Liver (tissue), 3 donors: ENCODE measurements around the gene SLC25A10.

ENCODE experiments used
- ATF3 ChIP-seq: IDR thresholded peaks from 2 replicates; pipeline ENCODE4 v1.6.1; 2016; ENCODE audit warnings: antibody characterized with exemption
- CTCF ChIP-seq: fragments of 150-350 bp; IDR thresholded peaks from 2 replicates; pipeline ENCODE4 v1.5.1; 2017; ENCODE audit warnings: improper control_type of control experiment, low read depth, low read length; ENCODE audit not compliant: missing input control
- EGR1 ChIP-seq, 2 donors: IDR thresholded peaks; 2 replicates each; pipeline ENCODE4 v1.6.1; 2016 to 2018; ENCODE audit warnings: antibody characterized with exemption in 2 of 2, low read depth in 2 of 2
- FOXA1 ChIP-seq: IDR thresholded peaks from 2 replicates; pipeline ENCODE4 v1.6.1; 2016; ENCODE audit warnings: antibody characterized with exemption
- GABPA ChIP-seq, 2 donors: IDR thresholded peaks in 1 of 2; conservative IDR thresholded peaks in 1 of 2; 2 replicates each; pipeline ENCODE4 v1.6.1; 2016; ENCODE audit warnings: antibody characterized with exemption in 2 of 2, mild to moderate bottlenecking in 1 of 2, moderate library complexity in 1 of 2
- JUND ChIP-seq, 2 donors: IDR thresholded peaks; 2 replicates each; pipeline ENCODE4 v1.6.1; 2016; ENCODE audit warnings: antibody characterized with exemption in 2 of 2
- MAX ChIP-seq: IDR thresholded peaks from 2 replicates; pipeline ENCODE4 v1.6.1; 2016; ENCODE audit warnings: antibody characterized with exemption
- RAD21 ChIP-seq, 2 donors: IDR thresholded peaks; 2 replicates each; pipeline ENCODE4 v1.6.1; 2016; ENCODE audit warnings: antibody characterized with exemption in 2 of 2, mild to moderate bottlenecking in 2 of 2
- REST ChIP-seq: IDR thresholded peaks from 2 replicates; pipeline ENCODE4 v1.6.1; 2016; ENCODE audit warnings: antibody characterized with exemption, mild to moderate bottlenecking
- RXRA ChIP-seq, 2 donors: IDR thresholded peaks; 2 replicates each; pipeline ENCODE4 v1.6.1; 2017 to 2018; ENCODE audit warnings: antibody characterized with exemption in 2 of 2, mild to moderate bottlenecking in 1 of 2
- SP1 ChIP-seq: IDR thresholded peaks from 2 replicates; pipeline ENCODE4 v1.6.1; 2018; ENCODE audit warnings: antibody characterized with exemption, mild to moderate bottlenecking
- TAF1 ChIP-seq: conservative IDR thresholded peaks from 2 replicates; pipeline ENCODE4 v1.6.1; 2016; ENCODE audit warnings: antibody characterized with exemption, mild to moderate bottlenecking
- YY1 ChIP-seq: IDR thresholded peaks from 2 replicates; pipeline ENCODE4 v1.6.1; 2016; ENCODE audit warnings: antibody characterized with exemption, mild to moderate bottlenecking
- ZBTB33 ChIP-seq: IDR thresholded peaks from 2 replicates; pipeline ENCODE4 v1.6.1; 2016; ENCODE audit warnings: antibody characterized with exemption
- donor health status: healthy.
- donor health status: healthy.

GRCh38 chr17:81741049-81741593 lies 29.0 kb downstream of the SLC25A10 start:
- TF ChIP-seq CTCF (no peak), JUND (IDR thresholded peaks at IDR 0.05) (no peak), YY1 (no peak), GABPA (IDR thresholded peaks at IDR 0.05 in 1 of 2, conservative IDR thresholded peaks at IDR 0.05 in 1 of 2) (no peak), REST (no peak), RAD21 (IDR thresholded peaks at IDR 0.05) (no peak), SP1 (no peak), ATF3 (no peak), TAF1 (no peak), EGR1 (IDR thresholded peaks at IDR 0.05; ENCODE audit: low read depth in 2 of 2) (no peak), MAX (no peak), FOXA1 (no peak), ZBTB33 (no peak), RXRA (IDR thresholded peaks at IDR 0.05) (no peak)
